Panc1 (cell line): Measurements from ENCODE around the gene TEX53.

Source experiments
- TF ChIP-seq, protein P1 (sequence below): fragments of 450-650 bp; IDR thresholded peaks from 2 replicates; pipeline ENCODE4 v1.5.1; 2017; ENCODE audit warnings: mild to moderate bottlenecking
- TF ChIP-seq, protein P2 (sequence below), 2 experiments: IDR thresholded peaks; 2 replicates each; pipeline ENCODE4 v1.6.1; 2011 to 2012; ENCODE audit warnings: low read depth in 2 of 2, control low read depth in 1 of 2, low read length in 1 of 2, mild to moderate bottlenecking in 1 of 2, moderate library complexity in 1 of 2; ENCODE audit not compliant: insufficient read depth in 1 of 2

DNA sequence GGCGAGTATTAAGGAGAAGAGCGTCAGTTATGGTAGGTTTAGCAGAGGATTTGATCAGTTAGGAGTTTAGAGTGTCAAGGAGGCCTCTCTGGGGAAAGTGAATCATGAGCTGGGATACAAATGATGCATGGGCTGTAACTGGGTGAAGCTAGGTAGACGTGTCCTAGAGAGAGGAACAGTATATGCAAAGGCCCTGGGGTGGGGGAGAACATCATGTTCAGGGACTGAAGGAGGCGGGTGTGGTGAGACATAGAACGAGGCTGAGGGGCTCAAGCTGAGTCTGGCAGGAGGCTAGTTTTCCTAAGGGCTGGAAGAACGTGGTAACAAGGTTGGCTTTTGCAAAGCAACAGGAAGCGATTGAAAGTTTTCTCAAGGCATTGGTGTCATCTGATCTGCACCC, 36.0 kb downstream of the TEX53 start:
- TF ChIP-seq, protein P1, sequence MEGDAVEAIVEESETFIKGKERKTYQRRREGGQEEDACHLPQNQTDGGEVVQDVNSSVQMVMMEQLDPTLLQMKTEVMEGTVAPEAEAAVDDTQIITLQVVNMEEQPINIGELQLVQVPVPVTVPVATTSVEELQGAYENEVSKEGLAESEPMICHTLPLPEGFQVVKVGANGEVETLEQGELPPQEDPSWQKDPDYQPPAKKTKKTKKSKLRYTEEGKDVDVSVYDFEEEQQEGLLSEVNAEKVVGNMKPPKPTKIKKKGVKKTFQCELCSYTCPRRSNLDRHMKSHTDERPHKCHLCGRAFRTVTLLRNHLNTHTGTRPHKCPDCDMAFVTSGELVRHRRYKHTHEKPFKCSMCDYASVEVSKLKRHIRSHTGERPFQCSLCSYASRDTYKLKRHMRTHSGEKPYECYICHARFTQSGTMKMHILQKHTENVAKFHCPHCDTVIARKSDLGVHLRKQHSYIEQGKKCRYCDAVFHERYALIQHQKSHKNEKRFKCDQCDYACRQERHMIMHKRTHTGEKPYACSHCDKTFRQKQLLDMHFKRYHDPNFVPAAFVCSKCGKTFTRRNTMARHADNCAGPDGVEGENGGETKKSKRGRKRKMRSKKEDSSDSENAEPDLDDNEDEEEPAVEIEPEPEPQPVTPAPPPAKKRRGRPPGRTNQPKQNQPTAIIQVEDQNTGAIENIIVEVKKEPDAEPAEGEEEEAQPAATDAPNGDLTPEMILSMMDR = no peak
- TF ChIP-seq, protein P2, sequence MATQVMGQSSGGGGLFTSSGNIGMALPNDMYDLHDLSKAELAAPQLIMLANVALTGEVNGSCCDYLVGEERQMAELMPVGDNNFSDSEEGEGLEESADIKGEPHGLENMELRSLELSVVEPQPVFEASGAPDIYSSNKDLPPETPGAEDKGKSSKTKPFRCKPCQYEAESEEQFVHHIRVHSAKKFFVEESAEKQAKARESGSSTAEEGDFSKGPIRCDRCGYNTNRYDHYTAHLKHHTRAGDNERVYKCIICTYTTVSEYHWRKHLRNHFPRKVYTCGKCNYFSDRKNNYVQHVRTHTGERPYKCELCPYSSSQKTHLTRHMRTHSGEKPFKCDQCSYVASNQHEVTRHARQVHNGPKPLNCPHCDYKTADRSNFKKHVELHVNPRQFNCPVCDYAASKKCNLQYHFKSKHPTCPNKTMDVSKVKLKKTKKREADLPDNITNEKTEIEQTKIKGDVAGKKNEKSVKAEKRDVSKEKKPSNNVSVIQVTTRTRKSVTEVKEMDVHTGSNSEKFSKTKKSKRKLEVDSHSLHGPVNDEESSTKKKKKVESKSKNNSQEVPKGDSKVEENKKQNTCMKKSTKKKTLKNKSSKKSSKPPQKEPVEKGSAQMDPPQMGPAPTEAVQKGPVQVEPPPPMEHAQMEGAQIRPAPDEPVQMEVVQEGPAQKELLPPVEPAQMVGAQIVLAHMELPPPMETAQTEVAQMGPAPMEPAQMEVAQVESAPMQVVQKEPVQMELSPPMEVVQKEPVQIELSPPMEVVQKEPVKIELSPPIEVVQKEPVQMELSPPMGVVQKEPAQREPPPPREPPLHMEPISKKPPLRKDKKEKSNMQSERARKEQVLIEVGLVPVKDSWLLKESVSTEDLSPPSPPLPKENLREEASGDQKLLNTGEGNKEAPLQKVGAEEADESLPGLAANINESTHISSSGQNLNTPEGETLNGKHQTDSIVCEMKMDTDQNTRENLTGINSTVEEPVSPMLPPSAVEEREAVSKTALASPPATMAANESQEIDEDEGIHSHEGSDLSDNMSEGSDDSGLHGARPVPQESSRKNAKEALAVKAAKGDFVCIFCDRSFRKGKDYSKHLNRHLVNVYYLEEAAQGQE (IDR thresholded peaks at IDR 0.05; ENCODE audit: insufficient read depth in 1 of 2, low read depth in 2 of 2, low read length in 1 of 2) = no peak
